Stimulated activated CD4-positive, alpha-beta T cell treated with anti-CD3 and anti-CD28 coated beads, Interleukin-2, amount 100 ng/mL, for 48 hours (primary cell): Measurements from ENCODE around the gene ARHGAP26.

Experiments
- DNase-seq, 2 donors: peaks; one replicate each; pipeline ENCODE4 v3.0.0-alpha.2; 2020

The ARHGAP26 gene

DNA sequence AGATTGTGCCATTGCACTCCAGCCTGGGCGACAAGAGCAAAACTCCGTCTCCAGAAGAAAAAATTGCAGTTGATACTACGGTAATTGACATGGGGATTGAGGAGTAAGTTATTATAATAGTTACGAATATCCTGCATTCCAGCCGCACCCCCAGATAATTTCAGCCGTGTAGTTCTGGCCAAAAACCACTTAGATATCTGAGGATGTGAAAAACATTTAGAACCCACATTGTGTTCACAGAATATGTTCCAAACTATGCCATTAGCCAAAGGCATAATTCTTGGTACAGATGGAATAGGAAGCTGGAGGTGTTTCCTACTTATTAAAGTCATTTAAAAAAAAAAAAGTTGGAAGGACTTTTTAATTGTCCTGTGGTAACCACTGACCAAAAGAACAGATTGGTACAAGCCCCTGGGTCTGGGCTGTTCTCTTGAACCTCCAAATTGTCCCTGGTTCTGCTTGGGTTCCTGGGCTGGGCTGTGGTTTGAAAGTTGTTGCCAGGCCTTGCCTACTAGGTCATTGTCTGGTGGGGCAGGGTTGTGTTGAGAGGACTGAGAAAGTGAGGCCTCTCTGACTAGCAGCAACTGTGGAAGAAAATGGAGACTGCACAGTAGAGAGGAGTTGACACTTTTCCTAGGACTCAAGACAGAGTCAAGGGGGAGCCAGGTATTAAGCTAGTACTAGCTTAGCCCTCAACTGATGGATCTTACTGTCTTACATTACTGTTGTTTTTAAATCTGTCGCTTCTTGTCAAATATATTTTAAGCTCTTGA is 434.5 kb downstream of the ARHGAP26 start:
- DNase-seq = no peak

GRCh38 chr5:143205386-143205785 is 435.2 kb downstream of the ARHGAP26 start:
- DNase-seq = no peak

- no peak for DNase-seq
Measured at GRCh38 chr5:143205883-143206195, 435.7 kb downstream of the ARHGAP26 start.

- no peak for DNase-seq
Measured at GRCh38 chr5:143206196-143207053, 436.2 kb downstream of the ARHGAP26 start.

GRCh38 chr5:143207058-143207457 is 436.9 kb downstream of the ARHGAP26 start:
- DNase-seq = no peak

- DNase-seq = no peak
Measured at GRCh38 chr5:143207563-143208364, 437.6 kb downstream of the ARHGAP26 start.

DNA sequence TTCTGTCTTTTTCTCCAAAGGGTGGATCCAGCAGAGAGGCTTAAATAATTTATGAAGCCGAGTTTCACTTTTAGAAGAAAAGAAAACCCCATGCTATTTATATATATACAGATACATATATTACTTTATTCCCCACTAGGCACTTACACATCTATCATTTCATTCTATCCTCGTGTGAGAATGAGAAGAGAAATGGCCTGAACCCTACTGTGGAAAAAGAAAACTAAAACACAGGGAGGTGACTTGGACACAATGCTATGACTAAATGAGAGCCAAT is 438.1 kb downstream of the ARHGAP26 start:
- DNase-seq = no peak

DNA sequence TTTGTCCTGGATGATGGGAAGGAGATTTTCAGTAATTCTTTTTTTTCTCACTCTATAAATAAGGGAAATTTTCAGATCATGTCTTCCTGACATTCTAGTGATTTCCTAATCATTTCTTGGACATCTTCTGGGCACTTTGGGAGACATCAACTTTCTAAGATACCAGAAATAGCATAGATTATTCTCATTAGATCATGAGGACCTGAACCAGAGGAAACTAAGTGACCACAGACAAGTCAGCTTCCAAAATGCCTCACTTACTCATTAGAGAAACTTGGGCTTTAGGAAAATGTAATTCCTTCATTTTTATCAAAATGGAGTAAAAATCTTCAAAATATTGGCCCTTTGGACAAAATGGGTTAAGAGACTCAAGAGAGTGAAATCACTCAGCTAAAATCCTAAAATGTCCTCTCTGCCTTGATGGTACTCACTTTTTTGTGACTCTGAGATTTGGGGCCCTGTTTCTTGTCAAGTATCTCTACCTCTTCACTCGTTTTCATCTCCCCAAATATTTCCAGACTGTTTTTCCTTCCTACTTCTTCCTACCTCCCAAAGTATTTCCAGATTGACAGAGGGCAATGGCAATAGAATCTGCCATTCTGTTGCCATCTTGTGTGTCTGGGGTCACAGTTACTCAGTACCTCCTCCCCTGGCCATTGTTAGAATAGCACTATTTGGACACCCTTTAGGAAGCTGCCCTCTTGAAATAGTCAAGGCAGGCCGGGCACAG is 438.8 kb downstream of the ARHGAP26 start:
- DNase-seq = no peak

- no peak for DNase-seq
Measured at GRCh38 chr5:143209881-143210395, 439.8 kb downstream of the ARHGAP26 start.

DNA sequence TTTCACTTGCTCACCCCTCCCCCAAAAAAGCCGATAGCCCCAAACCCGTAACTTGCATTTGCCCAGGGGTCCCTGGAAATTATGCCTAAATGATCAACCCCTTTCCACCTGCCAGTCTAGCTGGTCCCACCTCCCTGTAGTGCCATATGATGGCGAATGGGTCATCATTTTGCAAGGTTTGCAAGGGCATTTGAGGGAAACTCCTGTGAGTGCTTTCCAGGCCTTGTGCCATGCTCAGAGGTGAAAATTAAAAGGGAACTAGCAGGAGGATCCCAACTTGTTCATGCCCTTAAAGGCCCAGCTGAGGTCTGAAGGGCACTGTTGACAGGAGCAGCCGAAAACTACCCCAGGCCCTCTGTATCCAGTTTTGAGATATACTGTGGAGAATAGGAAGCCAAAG is 440.4 kb downstream of the ARHGAP26 start:
- DNase-seq = no peak

- DNase-seq = no peak
Measured at GRCh38 chr5:143212261-143212660, 442.1 kb downstream of the ARHGAP26 start.

- DNase-seq = no peak
Measured at GRCh38 chr5:143213231-143213850, 443.2 kb downstream of the ARHGAP26 start.

DNA sequence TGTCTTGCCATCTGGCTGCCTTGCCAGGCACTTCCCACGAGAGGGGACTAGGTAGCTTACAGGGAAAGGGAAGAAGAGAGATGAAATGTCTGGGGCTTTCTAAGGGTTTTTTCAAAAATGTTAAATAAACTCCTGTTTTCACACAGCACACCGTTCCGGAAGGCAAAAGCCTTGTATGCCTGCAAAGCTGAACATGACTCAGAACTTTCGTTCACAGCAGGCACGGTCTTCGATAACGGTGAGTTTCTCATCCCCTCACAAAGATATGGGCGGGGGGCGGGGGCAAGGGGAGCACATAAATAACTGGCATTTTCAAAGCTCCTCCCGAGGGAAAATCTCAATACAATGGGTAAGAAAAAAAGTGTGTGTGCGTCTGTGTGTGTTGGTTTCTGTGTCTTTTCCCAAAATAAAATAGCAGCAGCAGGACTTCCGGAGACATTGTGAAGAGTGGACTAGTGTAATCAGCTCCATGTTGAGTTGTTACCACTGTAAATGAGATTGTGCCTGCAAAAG is 443.7 kb downstream of the ARHGAP26 start:
- no peak for DNase-seq

DNA sequence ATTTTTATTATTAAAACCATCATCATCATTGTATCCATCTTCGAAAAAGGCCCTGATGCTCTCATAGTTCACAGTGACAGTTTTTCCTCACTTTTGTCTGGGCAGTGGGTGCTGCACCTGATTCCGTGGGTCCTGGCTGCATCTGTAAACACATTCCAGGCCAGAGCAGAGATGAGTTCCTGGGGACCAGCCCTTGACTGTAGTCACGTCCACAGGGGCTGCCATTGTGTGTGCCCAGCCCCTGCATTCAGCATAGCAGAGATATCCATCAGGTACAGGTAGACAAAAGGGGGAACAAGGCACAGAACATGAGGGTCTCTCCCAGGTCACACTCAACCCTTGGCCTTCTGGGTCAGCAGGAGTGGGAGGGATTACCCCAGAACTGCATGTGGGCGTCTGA is 444.3 kb downstream of the ARHGAP26 start:
- no peak for DNase-seq

DNA sequence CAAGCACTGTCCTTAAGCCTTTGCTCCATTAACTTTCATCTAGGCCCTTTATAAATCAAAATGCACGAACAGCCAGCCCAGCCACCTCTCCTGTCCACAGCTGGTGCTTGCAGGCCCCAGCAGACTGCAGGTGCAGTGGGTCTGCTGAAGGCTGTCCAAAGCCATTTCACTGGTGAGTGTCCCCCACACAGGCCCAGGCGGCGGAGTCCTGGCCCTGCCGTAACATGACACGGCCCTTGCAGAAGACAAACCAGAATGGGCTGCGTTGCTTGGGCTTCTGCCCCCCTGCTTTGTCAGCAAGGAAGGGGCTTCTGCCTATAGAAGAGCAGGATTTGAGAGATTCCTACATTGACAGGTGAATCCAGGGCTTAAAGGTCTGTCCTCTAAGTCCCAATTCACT is 444.7 kb downstream of the ARHGAP26 start:
- DNase-seq = no peak

- no peak for DNase-seq
Measured at GRCh38 chr5:143215690-143216089, 445.5 kb downstream of the ARHGAP26 start.

GRCh38 chr5:143216211-143216610 is 446.0 kb downstream of the ARHGAP26 start:
- DNase-seq = no peak

- no peak for DNase-seq
Measured at GRCh38 chr5:143217065-143217803, 447.1 kb downstream of the ARHGAP26 start.

DNA sequence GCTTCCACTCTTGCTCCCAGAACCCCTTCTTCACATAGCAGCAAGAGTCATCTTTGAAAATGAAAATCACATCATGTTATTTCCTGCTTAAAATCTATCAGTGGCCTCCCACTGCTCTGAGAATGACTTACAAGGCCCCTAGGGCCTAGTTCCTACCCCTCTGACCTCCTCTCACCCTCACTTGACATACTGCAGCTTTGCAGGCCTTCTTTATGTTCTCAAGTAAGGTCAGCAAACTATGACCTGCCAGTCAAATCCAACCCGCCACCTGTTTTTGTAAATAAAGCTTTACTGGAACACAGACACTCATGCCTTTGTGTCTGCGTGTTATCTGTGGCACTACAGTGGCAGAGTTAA is 447.6 kb downstream of the ARHGAP26 start:
- DNase-seq = no peak

GRCh38 chr5:143218517-143219170 is 448.5 kb downstream of the ARHGAP26 start:
- no peak for DNase-seq

GRCh38 chr5:143219696-143220095 is 449.5 kb downstream of the ARHGAP26 start:
- no peak for DNase-seq
